NCI-H146 treated with DMSO at 0.1 percent for 48 hours (cell line): ENCODE results near the gene MTO1.
"Not testable (repeated sequence)": the region's sequence is repeated elsewhere in the genome, so short reads cannot be mapped to it uniquely, and the experiment has no call there.

Experiments used
- DNase-seq: peaks from one replicate; lab custom pipeline; 2025; ENCODE audit not compliant: unreplicated experiment; lab: John Stamatoyannopoulos, UW

The MTO1 gene

DNA sequence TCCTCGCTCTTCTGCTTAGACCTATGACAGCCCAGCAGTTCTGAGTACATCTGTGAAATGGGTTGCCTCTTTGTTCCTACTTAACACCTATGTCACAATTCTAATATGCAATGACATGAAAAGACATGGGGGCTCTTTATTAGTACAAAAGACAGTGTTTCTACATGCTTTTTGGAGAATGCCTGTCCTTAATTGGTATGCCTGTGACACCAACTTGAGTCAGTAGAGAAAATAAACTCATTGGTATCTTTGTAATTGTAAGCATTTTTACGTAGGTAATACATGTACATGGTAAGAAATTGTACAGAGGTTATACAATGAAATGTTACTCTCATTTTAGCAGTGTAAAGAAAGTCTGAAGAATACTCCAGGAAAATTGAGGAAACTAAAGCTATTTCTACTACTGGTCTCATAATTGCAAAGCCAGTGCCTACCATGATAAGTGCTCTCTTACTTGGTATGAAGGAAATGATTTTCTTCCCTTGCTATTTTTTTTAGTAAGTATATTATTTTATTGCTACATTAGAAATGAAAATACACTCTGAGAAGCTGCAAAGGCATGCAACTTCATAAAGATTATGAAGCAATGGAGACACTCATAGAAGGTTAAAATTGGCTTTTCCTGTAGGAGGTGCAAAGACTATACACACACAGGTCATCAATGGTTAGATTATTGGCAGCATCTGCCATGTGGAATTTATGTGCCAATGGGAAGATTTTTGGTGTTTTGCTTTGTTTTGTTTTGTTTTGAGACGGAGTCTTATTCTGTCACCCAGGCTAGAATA, 64.2 kb downstream of the MTO1 start:
- no peak for DNase-seq

- DNase-seq: no peak
These were observed 67.4 kb downstream of the MTO1 start for GRCh38 chr6:73528897-73529296.

DNA sequence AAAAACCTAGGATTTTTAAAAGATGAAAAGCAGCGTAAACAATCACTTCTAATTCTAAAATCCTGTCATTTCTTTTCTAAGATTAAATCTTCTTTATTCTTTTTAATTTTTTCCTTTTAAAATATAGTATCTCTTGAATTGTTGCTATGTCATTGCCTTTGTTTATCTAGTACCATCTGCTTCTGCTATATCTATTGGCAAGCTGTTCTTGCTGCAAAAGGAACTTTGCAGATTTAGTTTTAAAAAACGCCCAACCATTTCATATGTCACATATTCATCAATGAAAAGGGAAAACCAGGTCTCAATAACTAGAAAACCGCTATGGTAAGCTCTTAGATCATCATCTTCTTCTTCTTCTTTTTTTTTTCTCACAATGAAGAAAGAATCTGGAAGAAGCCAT, 70.8 kb downstream of the MTO1 start:
- no peak for DNase-seq

DNA sequence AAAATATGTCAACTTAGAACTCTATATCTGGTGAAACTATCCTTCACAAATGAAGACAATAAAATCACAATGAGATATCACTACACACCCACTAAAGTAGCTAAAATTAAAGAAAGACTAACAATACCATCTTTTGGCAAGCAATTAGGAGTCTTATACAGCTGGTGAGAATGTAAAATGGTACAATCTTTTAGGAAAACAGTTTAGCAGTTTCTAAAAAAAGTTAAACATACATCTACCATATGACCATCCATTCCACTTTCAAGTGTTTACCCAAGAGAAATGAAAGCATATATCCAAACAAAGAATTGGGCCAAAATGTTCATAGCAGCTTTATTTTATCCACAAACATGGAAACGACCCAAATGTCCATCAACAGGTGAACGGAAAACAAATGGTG, 73.1 kb downstream of the MTO1 start:
- DNase-seq: no peak

GRCh38 chr6:73537677-73538076, 76.1 kb downstream of the MTO1 start:
- DNase-seq: no peak

DNA sequence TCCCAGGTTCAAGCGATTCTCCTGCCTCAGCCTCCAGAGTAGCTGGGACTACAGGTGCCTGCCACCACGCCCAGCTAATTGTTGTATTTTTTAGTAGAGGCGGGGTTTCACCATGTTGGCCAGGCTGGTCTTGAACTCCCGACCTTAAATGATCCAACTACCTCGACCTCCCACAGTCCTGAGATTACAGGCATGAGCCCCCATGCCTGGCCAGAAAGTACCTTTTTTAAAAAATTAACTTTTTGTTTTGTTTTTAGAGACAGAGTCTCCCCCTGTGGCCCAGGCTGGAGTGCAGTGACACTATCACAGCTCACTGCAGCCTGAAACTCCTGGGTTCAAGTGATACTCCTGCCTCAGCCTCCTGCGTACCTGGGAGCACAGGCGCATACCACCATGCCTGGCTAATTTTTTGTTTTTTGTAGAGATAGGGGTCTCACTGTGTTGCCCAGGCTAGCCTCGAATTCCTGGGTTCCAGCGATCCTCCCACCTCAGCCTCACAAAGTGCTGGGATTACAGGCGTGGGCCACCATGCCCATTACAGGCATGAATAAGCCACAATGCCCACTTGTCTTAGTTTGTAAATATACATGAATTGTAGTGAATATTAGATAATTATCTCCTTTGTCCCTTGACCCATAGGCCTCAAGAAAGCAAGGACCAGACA, 76.7 kb downstream of the MTO1 start:
- DNase-seq: no peak

GRCh38 chr6:73542481-73542880, 80.9 kb downstream of the MTO1 start:
- DNase-seq: not testable (repeated sequence)

DNA sequence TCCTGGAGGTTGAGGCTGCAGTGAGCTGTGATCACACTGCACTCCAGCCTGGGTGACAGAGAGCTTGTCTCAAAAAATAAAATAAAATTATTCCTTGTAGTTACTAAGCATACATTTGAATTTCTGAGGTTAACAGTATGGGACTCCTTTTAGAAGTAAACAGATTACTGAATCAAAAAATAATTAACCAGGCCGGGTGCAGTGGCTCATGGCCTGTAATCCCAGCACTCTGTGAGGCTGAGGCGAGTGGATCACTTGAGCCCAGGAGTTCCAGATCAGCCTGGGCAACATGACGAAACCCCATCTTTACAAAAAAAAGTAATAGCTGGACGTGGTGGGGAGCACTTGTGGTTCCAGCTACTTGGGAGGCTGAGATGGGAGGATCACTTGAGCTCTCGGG, 81.4 kb downstream of the MTO1 start:
- DNase-seq: no peak

- DNase-seq: no peak
These were observed 85.5 kb downstream of the MTO1 start for GRCh38 chr6:73547036-73547435.

DNA sequence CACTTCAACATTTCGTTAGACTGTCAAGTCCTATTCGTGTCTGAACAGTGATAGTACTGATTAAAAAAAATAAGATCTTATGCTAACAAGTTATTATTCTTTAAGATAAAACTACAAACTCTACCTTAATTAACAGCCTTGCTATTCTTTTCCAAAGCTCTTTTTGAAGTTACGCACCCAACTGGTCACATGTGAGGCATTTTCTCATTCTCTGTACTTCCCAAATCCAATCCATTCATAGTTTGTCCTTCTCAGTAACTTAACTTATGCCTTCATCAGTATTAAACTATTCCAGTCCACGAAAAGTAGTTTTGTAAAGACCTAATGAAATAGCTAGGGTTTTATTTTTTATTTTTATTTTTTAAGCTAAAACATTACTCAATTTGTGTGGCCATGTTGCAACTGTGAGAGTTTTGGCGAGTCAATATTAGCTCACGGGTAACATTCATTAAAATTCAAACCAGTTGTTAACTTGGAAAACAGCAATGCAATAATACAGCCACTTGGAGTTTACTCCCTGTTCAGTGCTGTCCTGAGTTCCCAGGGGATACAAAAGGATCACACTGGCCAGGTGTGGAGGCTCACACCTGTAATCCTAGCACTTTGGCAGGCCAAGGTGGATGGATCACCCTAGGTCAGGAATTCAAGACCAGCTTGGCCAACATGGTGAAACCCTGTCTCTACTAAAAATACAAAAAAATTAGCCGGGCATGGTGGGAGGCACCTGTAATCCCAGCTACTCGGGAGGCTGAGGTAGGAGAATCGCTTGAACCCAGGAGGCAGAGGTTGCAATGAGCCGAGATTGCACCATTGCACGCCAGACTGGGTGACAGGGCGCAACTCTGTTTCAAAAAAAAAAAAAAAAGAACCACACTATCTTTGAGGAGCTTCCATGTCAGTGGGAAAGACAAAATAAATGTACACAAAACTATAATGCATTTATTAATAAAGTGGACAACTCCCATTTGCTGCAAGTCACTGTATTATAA, 87.2 kb downstream of the MTO1 start:
- DNase-seq: no peak

- DNase-seq: not testable (repeated sequence)
These were observed 89.6 kb downstream of the MTO1 start for GRCh38 chr6:73551115-73551514.

- DNase-seq: not testable (repeated sequence)
These were observed 93.9 kb downstream of the MTO1 start for GRCh38 chr6:73555380-73555949.

DNA sequence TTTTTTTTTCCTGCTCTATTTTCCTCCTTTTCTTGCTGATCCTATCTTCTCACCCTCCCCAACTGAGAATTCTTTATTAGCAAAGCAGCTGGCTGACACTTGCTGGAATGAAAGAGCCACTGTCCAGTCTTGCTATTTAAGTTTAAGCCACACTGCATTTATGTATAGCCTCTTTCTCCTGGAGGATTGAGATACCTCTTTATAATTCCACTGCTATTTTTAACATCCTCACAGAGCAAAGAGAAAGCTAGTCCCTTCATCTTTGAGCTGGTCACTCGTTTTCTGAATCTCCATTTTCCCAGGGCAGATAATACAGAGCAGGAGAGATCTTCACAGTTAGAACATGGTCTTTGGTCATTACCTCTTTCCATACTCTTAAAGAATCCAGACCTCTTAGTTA, 95.3 kb downstream of the MTO1 start:
- no peak for DNase-seq
